Suprapubic skin (tissue), 4 donors: ENCODE results near the gene KCTD5.
"Not testable (repeated sequence)": the region's sequence is repeated elsewhere in the genome, so short reads cannot be mapped to it uniquely, and the experiment has no call there.

ENCODE experiments used
- EP300 ChIP-seq: sonication (generic); formaldehyde crosslinking; IDR thresholded peaks from one replicate; pipeline ENCODE4 v1.6.1; 2017; ENCODE audit warnings: antibody characterized with exemption
- POLR2A ChIP-seq, 2 donors: fragments of 450-650 bp; IDR thresholded peaks; one replicate each; pipeline ENCODE4 v1.6.1; 2017; ENCODE audit warnings: antibody characterized with exemption in 2 of 2, mild to moderate bottlenecking in 2 of 2, moderate library complexity in 2 of 2
- POLR2AphosphoS5 ChIP-seq, 3 donors: sonication (generic); formaldehyde crosslinking; IDR thresholded peaks; one replicate each; pipeline ENCODE4 v1.6.1; 2017; ENCODE audit warnings: antibody characterized with exemption in 3 of 3
- TF ChIP-seq, protein P1 (sequence below), 2 donors: fragments of 200-600 bp in 1 of 2; fragments of 450-650 bp in 1 of 2; sonication (generic) in 1 of 2; IDR thresholded peaks; one replicate each; pipeline ENCODE4 v1.5.1; 2016 to 2019; ENCODE audit warnings: antibody characterized with exemption in 2 of 2, mild to moderate bottlenecking in 1 of 2, moderate library complexity in 1 of 2

DNA sequence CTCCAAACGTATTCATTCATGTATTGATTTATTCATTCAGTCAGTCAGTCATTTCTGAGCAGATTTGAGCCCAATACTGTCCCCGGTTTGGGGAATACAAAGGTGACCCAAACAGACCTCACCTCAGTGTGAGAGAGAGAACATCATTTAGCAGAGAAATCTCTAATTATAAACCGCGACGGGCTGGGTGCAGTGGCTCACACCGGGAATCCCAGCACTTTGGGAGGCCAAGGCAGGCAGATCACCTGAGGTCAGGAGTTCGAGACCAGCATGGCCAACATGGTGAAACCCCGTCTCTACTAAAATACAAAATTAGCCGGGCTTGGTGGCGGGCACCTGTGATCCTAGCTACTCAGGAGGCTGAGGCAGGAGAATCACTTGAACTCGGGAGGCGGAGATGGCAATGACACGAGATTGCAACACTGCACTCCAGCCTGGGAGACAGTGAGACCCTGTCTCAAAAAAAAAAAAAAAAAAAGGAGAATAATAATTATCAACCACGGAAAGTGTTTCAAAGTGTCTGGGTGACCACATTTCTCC is 39.4 kb downstream of the KCTD5 start:
- TF ChIP-seq, protein P1, sequence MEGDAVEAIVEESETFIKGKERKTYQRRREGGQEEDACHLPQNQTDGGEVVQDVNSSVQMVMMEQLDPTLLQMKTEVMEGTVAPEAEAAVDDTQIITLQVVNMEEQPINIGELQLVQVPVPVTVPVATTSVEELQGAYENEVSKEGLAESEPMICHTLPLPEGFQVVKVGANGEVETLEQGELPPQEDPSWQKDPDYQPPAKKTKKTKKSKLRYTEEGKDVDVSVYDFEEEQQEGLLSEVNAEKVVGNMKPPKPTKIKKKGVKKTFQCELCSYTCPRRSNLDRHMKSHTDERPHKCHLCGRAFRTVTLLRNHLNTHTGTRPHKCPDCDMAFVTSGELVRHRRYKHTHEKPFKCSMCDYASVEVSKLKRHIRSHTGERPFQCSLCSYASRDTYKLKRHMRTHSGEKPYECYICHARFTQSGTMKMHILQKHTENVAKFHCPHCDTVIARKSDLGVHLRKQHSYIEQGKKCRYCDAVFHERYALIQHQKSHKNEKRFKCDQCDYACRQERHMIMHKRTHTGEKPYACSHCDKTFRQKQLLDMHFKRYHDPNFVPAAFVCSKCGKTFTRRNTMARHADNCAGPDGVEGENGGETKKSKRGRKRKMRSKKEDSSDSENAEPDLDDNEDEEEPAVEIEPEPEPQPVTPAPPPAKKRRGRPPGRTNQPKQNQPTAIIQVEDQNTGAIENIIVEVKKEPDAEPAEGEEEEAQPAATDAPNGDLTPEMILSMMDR (IDR thresholded peaks at IDR 0.05), result not testable (repeated sequence)
- not testable (repeated sequence) for TF ChIP-seq POLR2A (IDR thresholded peaks at IDR 0.05); EP300; POLR2AphosphoS5 (IDR thresholded peaks at IDR 0.05)
